SK-N-SH treated with all-trans-retinoic acid at 6 μM for 48 hours (cell line): ENCODE results near the gene CTLA4.

Experiments used
- ATAC-seq: fragments of 200-7000 bp; cut with Tn5 transposase; 3 replicates; pipeline ENCODE4 v1.9.1; 2020; ENCODE audit warnings: mild to moderate bottlenecking, moderate library complexity
- ARNTL ChIP-seq: fragments of 450-650 bp; formaldehyde crosslinking; IDR thresholded peaks from 2 replicates; pipeline ENCODE4 v1.5.0; 2020; ENCODE audit warnings: low read depth, mild to moderate bottlenecking, moderate library complexity, borderline replicate concordance
- BACH2 ChIP-seq: fragments of 250-450 bp; sonication (Bioruptor Pico); IDR thresholded peaks from 2 replicates; pipeline ENCODE4 v1.9.0; 2021; ENCODE audit warnings: mild to moderate bottlenecking, borderline replicate concordance
- CREB5 ChIP-seq: fragments of 250-450 bp; sonication (Bioruptor Pico); IDR thresholded peaks from 2 replicates; pipeline ENCODE4 v1.5.1; 2020; ENCODE audit warnings: low read depth, mild to moderate bottlenecking, moderate library complexity
- CSDC2 ChIP-seq: fragments of 250-450 bp; sonication (Bioruptor Pico); IDR thresholded peaks from 2 replicates; pipeline ENCODE4 v1.5.0; 2020; ENCODE audit warnings: mild to moderate bottlenecking, moderate library complexity
- ESRRG ChIP-seq: fragments of 250-450 bp; sonication (Bioruptor Pico); IDR thresholded peaks from 2 replicates; pipeline ENCODE4 v1.6.1; 2021; ENCODE audit warnings: mild to moderate bottlenecking
- GLIS3 ChIP-seq: fragments of 250-450 bp; sonication (Bioruptor Pico); IDR thresholded peaks from 2 replicates; pipeline ENCODE4 v1.5.0; 2020; ENCODE audit warnings: mild to moderate bottlenecking, moderate library complexity
- ISL1 ChIP-seq: fragments of 250-450 bp; sonication (Bioruptor Pico); IDR thresholded peaks from 2 replicates; pipeline ENCODE4 v2.1.2; 2022; ENCODE audit warnings: mild to moderate bottlenecking, moderate library complexity
- OSR1 ChIP-seq: fragments of 250-450 bp; sonication (Bioruptor Pico); IDR thresholded peaks from 2 replicates; pipeline ENCODE4 v1.8.0; 2022; ENCODE audit warnings: moderate library complexity, mild to moderate bottlenecking, inconsistent platforms
- POU6F1 ChIP-seq: fragments of 250-450 bp; sonication (Bioruptor Pico); IDR thresholded peaks from 2 replicates; pipeline ENCODE4 v1.8.0; 2021; ENCODE audit warnings: low read depth, mild to moderate bottlenecking, moderate library complexity, borderline replicate concordance
- SNAI2 ChIP-seq: fragments of 250-450 bp; sonication (Bioruptor Pico); IDR thresholded peaks from 2 replicates; pipeline ENCODE4 v1.5.0; 2020; ENCODE audit warnings: mild to moderate bottlenecking, moderate library complexity
- TOX ChIP-seq: fragments of 250-450 bp; sonication (Bioruptor Pico); IDR thresholded peaks from 2 replicates; pipeline ENCODE4 v1.8.0; 2021; ENCODE audit warnings: mild to moderate bottlenecking, moderate library complexity, borderline replicate concordance
- ZC3H10 ChIP-seq: fragments of 250-450 bp; sonication (Bioruptor Pico); IDR thresholded peaks from 2 replicates; pipeline ENCODE4 v1.5.1; 2021; ENCODE audit warnings: mild to moderate bottlenecking, moderate library complexity
- ZFP3 ChIP-seq: fragments of 250-450 bp; sonication (Bioruptor Pico); IDR thresholded peaks from 2 replicates; pipeline ENCODE4 v1.5.0; 2020; ENCODE audit warnings: mild to moderate bottlenecking, moderate library complexity
- ZFP30 ChIP-seq: fragments of 450-650 bp; formaldehyde crosslinking; IDR thresholded peaks from 2 replicates; pipeline ENCODE4 v1.5.0; 2022; ENCODE audit warnings: mild to moderate bottlenecking, moderate library complexity
- ZNF565 ChIP-seq: fragments of 450-650 bp; formaldehyde crosslinking; conservative IDR thresholded peaks from 2 replicates; pipeline ENCODE4 v1.5.0; 2020; ENCODE audit warnings: low read depth, mild to moderate bottlenecking, moderate library complexity
- ZNF8 ChIP-seq: fragments of 450-650 bp; formaldehyde crosslinking; IDR thresholded peaks from 2 replicates; pipeline ENCODE4 v1.5.0; 2020; ENCODE audit warnings: mild to moderate bottlenecking, moderate library complexity

CTLA4 gene

GRCh38 chr2:203918264-203918663 is 50.7 kb downstream of the CTLA4 start:
- ATAC-seq, result no peak
- TF ChIP-seq CREB5, result no peak
- no peak for TF ChIP-seq OSR1 (CRISPR knock-in tag)
- TF ChIP-seq BACH2 (CRISPR knock-in tag), result no peak
- TF ChIP-seq GLIS3 (CRISPR knock-in tag), result no peak
- no peak for TF ChIP-seq ZNF565
- no peak for TF ChIP-seq ISL1 (CRISPR knock-in tag)
- no peak for TF ChIP-seq ARNTL (CRISPR knock-in tag)
- no peak for TF ChIP-seq ZC3H10 (CRISPR knock-in tag)
- TF ChIP-seq CSDC2, result no peak
- no peak for TF ChIP-seq POU6F1 (CRISPR knock-in tag)
- no peak for TF ChIP-seq SNAI2 (CRISPR knock-in tag)

GRCh38 chr2:203918839-203919238 is 51.3 kb downstream of the CTLA4 start:
- TF ChIP-seq ISL1 (CRISPR knock-in tag) (no peak), SNAI2 (CRISPR knock-in tag) (no peak), ESRRG (CRISPR knock-in tag) (no peak), ZFP3 (CRISPR knock-in tag) (no peak), TOX (CRISPR knock-in tag) (no peak), ZFP30 (no peak), ZNF8 (no peak)
- no peak; the same call in 2 of the 3 replicates for ATAC-seq
